GM21717 (cell line): Measurements from ENCODE around the gene OOSP4A.

ENCODE experiments used
- ATAC-seq: cut with Tn5 transposase; IDR thresholded peaks from one replicate; pipeline ENCODE4 v1.9.1; 2021; ENCODE audit warnings: mild to moderate bottlenecking, moderate library complexity; ENCODE audit not compliant: unreplicated experiment

Gene OOSP4A

DNA sequence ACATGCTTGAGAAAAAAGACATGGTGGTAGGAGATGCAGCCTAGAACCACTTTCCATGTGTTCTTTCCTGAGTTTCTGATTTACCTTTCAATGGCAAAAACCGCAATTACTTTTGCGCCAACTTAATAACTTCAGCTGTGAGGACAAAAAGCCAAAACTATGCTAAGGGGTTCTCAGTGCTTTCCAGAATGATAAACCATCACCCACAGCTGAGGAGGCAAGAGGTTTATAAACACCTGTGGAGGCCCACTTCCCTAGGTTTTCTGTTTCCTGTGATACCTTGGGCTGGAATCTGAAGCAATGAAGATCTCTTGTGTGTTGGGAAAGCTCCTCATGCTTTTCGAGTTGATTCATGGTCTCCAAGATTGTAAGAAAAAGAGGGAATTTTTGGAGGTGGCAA, at the start of gene OOSP4A:
Gene OOSP4A (plus strand): TSS at position 301 of the 400 bp plus-strand sequence. CDS start 0 bp downstream, at position 301.
- ATAC-seq, result no peak

DNA sequence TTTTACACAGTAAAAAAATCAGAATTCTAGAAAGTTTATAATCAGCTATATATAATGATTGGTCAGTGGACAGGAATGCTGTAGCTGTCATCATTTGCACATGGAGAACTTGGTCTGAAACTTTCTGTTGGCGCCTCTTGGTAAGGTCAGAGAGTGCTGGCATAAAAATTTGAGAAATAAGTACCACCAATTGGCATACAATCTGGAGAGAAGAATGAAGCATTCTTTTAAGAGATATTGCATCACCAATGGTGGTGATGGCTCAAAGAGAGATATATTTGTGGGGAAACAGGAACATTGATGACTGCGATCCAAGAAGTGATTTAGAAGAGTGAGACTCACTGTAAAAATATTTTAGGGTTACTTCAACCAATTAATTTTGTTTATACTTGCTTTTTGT, 45.4 kb upstream of the OOSP4A start:
- no peak for ATAC-seq

DNA sequence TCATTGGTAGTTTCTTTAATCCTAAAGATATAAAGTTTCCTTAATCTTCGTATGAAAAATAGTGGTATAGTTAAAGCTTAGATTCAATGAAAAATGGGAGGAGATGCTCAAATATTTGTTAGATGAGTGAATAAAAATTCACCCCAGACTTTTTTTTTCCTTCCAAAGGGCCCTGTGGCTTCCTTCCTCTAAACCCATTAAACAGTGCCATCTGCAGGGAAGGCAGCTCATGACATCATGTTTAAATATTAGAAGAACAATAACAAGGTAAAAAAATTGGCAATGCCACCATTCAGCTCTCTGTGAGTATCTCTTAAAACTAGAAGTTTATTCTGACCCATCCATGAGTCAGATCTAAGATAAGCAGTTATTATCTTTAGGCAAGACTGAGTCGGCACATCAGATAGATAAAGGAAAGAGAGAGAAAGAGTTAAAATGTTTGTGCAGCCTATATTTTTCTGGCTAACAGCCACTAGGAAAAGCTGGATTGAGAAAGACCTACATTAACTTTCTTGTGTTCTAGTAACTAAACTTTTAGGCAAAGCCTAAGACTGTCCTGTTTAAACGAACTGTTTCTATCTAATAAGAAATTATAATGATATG, 44.7 kb upstream of the OOSP4A start:
- ATAC-seq, result no peak

DNA sequence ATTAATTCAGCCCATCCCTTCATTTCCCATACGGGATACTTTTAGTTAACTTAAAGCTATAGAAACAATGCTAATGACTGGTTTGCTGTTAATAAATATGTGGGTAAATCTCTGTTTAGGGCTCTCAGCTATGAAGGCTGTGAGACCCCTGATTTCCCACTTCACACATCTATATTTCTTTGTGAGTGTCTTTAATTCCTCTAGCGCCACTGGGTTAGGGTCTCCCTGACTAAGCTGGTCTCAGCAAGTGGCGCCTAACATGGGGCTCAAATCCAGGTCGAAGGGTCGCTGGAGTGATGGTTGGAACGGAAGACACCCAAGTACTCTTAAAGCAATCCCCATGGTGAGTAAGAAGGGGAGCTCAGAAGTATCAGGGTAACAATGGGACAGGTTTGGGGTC, 40.0 kb upstream of the OOSP4A start:
- ATAC-seq, result no peak

DNA sequence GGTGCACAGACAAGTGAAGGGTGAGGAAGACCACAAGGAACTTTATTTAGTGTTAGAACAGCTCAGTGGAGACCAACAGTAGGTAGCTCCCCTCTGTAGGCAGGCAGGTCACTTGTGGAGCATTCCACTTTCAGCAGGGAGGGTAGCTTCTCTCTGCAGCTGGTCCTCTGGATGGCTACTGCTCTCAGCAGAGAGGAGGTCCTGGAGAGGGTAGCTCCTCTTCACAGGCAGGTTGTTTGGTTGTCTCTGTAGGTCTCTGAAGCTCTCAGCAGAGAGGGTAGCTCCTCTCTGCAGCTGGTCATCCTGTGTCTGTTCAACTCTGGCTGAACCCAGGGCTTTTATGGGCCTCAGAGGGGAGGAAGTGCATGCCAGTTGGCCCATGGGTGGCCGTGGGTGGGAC, 32.1 kb upstream of the OOSP4A start:
- no peak for ATAC-seq

DNA sequence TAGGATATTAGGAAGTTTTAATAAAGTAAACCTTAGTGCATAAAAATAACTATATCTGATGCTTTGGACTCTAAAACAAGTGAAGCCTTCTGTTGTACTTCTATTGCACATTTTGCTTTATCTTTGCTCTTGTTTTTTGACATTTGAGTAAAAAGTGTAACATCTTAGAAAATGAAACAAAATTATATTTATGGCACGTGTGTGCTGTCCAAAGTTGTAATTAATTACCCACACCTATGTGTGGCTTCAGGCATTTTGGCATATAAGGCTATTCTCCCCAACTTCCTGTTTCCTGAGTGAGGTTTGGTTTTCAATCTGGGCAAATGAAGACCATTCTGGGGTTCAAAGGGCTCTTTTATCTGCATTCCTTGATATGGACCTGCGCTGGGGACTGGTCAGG, 25.7 kb upstream of the OOSP4A start, which contains the start of gene OOSP1:
Gene OOSP1 (plus strand): TSS at position 301 of the 400 bp plus-strand sequence. CDS start 23 bp downstream, at position 324.
- no peak for ATAC-seq

DNA sequence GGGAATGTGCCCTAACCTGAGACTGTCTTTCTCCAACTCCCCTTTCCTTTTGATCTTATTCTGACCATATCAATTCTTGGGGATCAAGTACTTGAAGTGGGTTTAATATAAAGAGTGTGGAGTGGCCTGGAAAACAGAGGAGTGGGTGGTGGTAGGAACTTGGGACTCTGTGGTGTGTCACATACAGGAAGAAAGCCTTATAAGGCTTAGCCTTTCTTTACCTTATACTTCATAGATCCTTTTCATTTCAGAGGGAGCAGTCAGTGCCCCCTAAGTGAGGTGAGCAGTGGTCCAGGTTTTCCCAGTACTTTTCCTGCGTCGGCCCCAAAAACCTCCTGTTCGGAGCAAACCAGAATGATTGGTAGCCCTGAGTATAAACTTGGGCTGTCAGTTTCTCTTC, 25.1 kb upstream of the OOSP4A start:
- no peak for ATAC-seq

DNA sequence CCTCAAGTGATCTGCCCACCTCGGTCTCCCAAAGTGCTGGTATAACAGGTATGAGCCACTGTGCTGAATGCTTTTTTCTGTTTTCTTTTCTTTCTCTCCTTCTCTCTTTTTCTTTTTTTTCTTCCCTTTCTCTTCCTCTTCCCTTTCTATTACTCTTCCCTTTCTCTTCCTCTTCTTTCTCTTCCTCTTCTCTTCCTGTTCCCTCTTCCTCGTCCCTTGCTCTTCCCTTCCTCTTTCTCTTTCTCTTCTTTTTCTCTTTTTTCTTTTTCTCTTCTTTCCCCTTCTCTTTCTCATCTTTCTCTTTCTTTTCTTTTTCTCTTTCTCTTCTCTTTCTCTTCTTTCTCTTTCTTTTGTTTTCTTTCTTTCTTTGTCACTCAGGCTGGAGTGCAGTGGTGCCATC, 24.4 kb upstream of the OOSP4A start:
- no peak for ATAC-seq

DNA sequence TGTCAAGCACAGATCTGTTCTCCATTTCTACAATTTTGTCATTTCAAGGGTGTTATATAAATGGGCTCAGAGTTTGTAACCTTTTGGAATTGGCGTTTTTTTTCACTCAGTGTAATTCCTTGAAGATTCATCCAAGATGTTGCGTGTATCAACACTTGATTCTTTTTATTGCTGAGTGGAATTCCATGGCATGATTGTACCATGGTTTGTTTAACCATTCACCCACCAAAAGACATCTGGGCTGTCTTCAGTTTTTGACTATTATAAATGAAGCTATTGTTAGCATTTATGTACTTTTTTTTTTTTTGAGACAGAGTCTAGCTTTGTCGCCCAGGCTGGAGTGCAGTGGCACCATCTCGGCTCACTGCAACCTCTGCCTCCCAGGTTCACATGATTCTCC, 22.7 kb upstream of the OOSP4A start:
- ATAC-seq, result no peak

DNA sequence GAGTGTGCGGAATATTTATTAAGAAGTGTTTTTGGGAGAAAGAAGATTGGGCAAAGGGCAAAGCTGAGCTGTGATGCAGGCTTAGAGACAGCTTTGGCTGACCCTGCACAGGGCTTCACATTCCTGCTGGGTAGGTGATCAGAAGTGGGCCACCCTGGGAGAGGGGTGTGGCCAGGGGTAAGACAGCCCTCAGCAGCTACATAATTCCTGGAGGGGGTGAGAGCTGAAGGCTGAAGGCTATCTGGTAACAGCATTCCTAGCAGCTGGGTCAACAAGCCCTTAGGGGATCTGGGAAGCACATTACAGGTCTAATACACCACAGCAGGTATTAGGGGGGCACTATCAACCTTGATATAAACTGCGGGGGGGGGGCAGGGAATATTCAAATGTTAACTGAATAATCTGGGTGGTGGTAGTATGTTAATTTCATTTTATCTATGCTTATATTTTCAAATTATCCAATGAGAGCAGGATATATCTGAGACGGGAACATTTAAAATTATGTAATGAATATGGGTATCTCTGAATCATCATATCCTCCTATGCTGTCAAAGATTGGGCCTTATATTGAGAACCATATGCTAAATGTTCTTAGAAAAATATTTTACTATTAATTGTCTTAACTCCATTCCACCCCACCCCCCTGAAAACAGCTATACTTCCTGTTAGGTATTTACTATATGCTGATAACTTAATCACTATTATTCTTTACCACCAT, 19.7 kb upstream of the OOSP4A start:
- no peak for ATAC-seq

DNA sequence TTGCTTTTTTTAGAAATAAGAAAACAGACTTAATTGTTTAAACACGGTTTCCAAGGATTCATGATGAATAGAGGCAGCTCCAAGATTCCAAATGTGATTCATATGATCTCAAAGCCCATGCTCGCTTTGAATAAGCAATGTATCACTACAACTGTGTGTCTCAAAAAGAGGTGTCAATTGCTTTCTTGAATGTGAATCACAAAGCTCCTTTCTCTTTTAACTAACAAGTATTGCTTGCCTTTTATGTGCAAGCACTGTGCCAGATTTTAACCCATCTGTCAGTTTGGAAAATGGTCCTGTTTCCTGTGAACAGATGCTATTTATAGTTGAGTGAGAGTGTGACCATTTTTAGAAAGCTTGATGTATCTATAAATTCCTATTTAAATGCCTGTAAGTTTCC, 19.1 kb upstream of the OOSP4A start:
- no peak for ATAC-seq

DNA sequence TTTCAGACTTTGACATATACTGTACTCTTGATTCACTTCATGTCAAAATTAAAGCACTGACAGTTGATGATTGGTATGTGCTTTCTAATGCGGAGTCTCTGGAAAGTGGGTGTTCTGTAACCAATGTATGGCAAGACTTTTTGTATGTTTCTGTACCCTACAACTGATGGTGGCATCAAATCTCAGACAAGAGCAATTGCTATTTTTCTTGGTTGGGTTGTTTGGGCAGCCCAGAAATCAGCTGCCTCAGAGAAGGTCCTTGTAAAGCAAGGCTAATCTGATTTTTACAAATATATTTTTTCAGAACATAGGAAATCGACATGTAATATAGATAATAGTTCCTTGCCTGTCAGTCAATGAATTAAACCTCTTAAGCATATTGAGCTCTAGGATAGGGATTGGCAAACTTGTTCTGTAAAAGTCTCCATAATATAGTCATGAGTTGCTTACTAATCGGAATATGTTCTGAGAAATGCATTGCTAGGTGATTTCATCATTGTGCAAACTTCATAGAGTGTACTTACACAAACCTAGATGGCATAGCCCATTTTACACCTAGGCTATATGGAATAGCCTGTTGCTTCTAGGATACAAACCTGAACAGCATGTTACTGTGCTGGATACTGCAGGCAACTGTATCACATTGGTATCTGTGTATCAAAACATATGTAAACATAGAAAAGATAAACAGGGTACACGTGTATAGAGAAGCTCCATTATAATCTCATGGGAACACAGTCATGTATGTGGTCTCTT, 10.2 kb upstream of the OOSP4A start:
- ATAC-seq, result no peak

DNA sequence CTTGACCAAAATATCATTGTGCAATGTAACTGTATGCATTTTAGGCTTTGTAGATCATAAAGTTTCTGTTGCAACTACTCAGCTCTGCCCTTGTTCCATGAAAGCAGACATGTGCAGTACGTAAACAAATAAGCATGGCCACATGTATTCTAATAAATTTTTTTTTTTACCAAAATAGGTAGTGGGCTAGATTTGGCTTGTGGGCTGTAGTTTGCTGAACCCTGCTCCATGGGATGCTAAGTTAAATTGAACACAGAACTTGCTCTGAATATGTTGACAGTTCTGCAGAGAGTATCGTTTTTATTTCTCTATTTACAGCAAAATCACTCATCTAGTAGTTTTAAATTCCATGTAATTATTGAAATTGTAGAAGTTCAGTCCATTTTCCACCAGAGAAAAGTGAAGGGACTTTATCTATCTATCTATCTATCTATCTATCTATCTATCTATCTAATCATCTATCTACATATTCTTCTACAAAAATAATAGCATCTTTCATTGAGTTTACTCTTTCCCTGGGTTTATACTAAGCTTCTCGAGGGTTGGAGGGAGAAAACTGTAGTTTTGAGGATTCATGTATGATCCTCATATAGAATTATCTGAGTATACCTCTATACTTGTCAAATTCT, 9.5 kb upstream of the OOSP4A start:
- no peak for ATAC-seq

DNA sequence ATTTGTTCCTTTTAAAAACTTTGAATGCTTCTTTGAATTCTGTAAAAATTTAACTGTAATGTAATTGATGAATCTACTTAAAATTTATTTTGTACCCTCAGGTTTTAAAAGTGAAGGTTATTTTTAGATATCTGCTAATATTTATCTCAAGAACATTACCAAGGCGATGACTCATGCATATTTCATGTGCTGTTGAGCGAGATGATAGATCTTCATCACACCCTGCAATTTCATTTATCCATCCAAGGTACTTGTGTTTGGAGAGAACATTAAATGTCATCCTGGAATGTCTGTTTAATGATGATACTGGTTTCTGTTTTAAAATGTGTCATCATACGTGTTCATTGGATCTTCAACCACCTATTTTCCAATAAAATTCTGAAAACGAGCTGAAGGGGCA, 6.7 kb upstream of the OOSP4A start:
- ATAC-seq, result no peak

DNA sequence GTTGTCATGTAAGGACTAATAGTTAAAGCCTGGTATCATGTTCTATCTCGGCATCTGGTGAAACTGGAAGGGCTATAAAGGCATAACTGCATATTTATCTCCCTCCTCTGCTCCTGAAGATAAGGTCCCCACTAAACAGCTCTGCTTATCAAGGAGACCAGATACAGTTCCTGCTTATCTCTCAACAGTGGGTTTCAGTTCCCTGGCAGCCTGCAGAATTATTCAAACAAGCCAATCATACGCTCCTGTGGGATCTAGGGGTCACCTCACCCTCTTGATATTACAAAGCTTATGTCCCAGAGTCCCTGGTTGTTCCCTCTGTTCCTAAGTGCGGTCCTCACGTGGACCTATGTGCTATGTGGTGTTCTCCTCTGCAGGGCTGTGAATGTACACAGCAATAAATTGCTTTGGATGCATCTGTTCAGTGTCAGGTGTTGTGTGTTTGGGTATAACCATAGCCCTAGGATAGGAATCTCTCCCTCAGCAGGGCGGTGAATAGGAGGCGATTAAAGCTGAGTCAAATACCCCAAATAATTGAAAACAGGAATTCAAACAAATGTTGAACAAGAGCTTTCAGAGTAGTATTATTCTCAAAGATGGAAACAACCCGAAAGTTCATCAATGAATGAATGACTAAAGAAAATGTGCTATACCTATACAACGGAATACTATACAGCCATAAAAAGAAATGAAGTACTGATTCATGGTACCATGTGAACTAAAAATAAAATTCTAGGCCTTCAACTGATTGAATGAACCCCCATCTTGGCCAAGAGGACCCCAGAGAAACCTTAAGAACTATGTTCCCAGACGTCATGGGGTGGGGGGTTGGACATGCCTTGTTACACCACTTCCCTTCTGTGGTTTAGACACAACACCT, 3.1 kb upstream of the OOSP4A start:
- no peak for ATAC-seq

DNA sequence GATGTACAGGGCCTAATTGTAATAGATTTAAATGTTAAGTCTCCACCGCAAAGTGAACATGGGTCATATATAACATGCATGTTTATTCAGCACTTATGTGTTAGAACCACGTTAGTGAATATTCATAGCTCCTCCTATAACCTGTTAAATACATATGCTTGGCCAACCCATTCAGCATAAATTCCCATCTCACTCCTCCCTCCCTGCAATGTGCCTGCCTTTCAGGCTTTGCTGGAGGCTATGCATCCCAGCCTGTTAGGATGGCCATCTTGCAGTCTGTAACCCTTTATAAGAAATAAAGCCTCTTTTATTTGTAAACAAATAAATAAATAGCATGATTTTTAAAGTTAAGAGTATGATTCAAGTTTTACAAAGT, 1.7 kb upstream of the OOSP4A start:
- ATAC-seq, result no peak

DNA sequence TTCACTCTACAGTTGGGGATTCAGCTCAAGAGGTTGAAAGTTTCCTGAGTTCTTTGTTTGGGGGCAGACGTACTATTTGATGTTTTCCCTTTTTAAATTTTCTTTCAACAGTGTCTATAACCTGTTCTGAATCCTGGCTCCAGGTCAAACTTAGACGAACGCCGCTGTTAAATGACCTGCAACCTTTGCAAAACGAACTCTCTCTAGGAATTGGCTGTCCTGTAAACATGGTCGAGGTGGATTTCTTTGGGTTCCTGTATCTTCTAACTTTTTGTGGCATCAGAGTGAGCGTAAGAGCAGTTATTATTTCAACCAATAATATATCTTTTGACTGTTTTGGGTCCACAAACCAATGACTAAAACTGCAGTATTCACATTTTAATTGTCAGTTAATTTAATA, 1.6 kb downstream of the OOSP4A start:
- no peak for ATAC-seq

DNA sequence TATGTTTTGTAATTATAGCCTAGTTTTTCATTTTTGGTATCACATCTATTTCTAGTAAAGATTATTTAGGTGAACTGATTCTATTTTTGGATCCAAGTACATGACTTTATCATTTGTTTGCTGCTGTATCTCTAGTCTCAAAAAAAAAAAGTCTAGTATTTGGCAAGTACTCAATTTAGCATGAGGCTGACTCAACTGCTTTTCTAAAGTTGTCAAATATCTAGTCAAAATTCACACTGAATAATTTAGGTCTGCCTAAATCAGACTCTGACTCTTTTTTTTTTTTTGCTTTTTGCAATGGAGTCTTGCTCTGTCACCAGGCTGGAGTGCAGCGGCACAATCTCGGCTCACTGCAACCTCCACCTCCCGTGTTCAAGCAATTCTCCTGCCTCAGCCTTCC, 2.4 kb downstream of the OOSP4A start:
- no peak for ATAC-seq

DNA sequence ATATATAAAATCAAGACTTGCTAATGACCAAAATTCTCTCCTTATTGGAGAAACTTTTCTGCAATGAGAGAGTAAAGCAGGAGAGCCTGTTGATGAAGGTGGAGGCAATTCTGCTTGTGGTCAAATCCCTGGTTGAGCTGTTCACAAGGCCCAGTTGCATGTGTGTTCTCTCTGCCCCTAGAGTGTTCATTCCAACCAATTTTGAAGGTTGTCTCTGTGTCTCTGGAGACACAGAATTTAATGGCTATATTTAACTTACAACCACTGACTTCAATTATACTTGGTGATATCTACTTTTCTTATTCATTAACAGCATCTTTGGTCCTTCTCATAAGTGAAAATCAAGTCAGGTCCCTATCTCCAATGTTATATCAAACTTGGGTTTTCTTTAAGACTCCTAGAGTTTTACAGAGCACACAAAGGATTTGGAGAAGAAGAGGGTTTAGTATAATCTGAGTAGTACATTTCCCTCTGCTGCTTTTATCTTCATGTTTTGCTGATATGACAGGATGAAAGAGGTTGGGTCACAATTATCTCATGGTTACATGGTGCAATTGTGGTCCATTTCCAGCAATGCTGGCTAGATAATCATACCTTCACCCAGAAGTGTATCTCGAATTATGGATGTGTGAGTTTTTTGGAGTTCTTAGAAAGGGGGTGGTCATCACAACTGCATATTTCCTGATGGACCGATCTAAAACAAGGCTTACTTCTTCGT, 4.0 kb downstream of the OOSP4A start:
- ATAC-seq, result no peak

DNA sequence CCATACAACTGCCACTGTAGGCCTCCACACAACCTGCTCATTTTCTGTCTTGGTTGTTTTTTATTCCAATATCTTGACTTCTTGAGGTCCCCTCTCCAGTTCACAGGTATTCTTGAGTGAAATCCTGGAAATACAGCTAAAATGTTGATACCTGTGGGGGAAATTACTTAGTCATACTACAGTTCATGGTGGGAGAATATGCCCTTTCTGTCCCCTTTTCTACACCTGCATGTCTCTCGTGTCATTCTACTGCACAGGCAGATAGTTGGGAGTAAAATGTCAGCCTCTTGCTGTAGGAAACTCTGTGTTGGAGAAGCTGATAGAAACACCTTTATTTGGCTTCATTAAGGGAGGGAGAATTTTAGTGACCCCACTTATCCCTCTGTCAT, 4.6 kb downstream of the OOSP4A start:
- no peak for ATAC-seq
